ENCODE results near the gene DXO.
"Not testable (repeated sequence)": the region's sequence is repeated elsewhere in the genome, so short reads cannot be mapped to it uniquely, and the experiment has no call there.

Gene DXO

GRCh38 chr6:31980195-31980876 lies 8.4 kb upstream of the DXO start:
- not testable (repeated sequence) for DNase-seq

- DNase-seq, result no peak
These were observed 7.4 kb upstream of the DXO start for GRCh38 chr6:31979238-31979898.

GRCh38 chr6:31978831-31979230 lies 6.9 kb upstream of the DXO start:
- no peak for DNase-seq

GRCh38 chr6:31977816-31978431 lies 6.0 kb upstream of the DXO start:
- DNase-seq, result no peak

GRCh38 chr6:31976065-31976464 lies 4.1 kb upstream of the DXO start:
- DNase-seq, result not testable (repeated sequence)

GRCh38 chr6:31972709-31973350 lies 892 bp upstream of the DXO start:
- DNase-seq, result peak in 2 of 51 donors; percentile 30 to 37

- DNase-seq, result peak in 1 of 51 donors; percentile 28
These were observed 502 bp downstream of the DXO start for GRCh38 chr6:31971279-31971992.

- DNase-seq, result peak in 6 of 51 donors; percentile 7 to 21 (median 12)
These were observed 1.2 kb downstream of the DXO start for GRCh38 chr6:31970604-31971271.

- peak in 1 of 51 donors; percentile 17 for DNase-seq
These were observed 2.0 kb downstream of the DXO start for GRCh38 chr6:31969712-31970603.

GRCh38 chr6:31968791-31969711 lies 2.9 kb downstream of the DXO start:
- DNase-seq, result no peak

GRCh38 chr6:31968326-31968725 lies 3.6 kb downstream of the DXO start:
- DNase-seq, result no peak

GRCh38 chr6:31967926-31968320 lies 4.0 kb downstream of the DXO start:
- DNase-seq, result no peak

- DNase-seq, result no peak
These were observed 4.7 kb downstream of the DXO start for GRCh38 chr6:31966997-31967925.

GRCh38 chr6:31966506-31966905 lies 5.4 kb downstream of the DXO start:
- no peak for DNase-seq

- DNase-seq, result no peak
These were observed 6.2 kb downstream of the DXO start for GRCh38 chr6:31965700-31966099.

GRCh38 chr6:31963921-31964320 lies 8.0 kb downstream of the DXO start:
- no peak for DNase-seq

GRCh38 chr6:31961616-31962015 lies 10.3 kb downstream of the DXO start:
- no peak for DNase-seq

Measured in hypothalamus (tissue), 51 donors.